Activated CD4-positive, alpha-beta T cell treated with anti-CD3 and anti-CD28 coated beads, Interleukin-10, Interleukin-2, amounts not matched to agents 100 ng/mL and 50 ng/mL, durations not matched to agents 16 hours and 8 hours (primary cell): ENCODE data around the gene CYTH4.

ENCODE experiments used
- DNase-seq: peaks from one replicate; pipeline ENCODE4 v3.0.0-alpha.2; 2020

Gene CYTH4

GRCh38 chr22:37353839-37354238, 71.5 kb downstream of the CYTH4 start:
- DNase-seq, result no peak

- no peak for DNase-seq
These were observed 72.0 kb downstream of the CYTH4 start for GRCh38 chr22:37354261-37354660.

DNA sequence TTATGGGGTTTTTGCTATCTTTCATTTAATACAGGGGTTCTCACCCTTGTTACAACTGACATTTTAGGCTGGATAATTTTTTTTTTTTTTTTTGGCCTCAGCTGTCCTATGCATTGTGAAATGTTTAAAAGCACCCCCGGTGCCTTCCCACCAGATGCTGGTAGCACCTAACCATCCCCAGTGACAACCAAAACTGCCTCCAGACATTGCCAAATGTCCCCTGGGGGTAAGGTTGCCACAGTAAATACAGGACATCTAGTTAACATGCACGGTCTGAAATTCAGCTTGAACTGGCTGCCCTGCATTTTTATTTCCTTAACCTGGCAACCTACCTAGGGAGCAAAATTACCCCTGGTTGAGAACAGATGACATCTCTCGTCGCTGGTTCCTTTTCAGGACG, 72.4 kb downstream of the CYTH4 start:
- DNase-seq, result no peak

DNA sequence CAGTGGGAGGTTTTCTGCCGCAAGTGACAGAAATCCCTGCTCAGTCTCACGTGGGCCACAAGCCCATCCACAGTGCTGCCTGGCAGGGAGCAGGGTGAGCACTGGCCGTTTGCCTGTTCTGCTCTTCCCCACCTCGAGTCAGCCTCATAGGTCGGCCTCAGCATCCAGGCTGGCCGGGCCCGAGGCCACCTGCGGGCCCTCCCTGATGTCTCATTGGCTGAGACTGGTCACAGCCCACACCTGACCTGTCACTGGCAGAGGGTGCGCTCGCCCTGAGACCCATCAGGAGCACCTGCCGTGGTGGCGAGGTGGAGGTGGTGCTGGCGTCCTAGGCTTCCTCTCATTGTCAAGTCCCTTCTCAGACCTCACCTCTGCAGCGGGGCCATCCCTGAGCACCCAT, 72.9 kb downstream of the CYTH4 start:
- no peak for DNase-seq

DNA sequence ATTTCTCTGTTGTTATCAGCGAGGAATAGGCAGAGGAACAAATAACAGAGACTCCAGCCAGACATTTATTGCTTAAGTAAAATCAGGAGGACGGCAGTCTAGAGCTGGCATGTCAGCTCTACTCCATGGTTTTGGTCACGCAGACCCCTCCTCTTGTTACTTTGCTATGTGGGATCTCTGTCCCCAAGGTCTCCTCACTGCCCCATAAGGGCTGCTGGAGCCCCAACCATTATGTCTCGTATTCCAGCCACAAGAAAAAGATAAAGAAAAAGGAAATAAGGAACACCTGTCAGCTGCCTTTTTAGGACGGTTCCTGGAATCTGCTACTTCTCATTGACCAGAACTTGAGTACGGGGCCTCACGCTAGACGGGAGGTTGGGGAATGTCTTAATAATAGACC, 74.6 kb downstream of the CYTH4 start:
- no peak for DNase-seq

DNA sequence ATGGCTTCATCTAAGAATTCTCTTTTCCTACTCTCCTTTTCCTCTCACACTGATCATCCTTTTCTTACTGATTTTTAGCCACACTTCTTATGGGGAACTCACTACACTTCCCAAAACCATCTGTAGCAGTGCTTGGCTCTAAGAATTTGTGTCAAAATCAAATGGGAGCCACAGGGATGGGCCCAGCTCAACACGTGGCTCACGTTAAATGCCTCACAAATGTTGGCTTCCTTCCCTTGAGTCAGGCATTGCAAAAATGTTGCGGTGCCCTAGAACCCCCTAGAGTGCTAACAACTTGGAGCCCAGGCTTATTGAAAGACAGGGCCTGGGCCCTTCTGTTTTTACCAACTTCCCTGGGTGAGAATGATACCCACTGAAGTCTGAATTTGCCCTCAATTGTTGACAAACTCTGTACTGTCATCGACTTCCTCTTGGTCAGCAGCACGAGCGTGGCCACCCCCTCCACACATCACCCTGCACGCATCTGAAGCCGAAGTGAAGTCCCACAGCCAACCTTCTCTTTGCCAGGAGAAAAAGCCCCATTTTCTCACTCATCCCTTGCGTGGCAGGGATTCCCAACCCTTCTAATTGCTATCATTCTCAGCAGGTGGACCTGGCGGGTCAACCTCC, 75.3 kb downstream of the CYTH4 start:
- DNase-seq, result no peak

GRCh38 chr22:37358386-37358785, 76.1 kb downstream of the CYTH4 start:
- no peak for DNase-seq

DNA sequence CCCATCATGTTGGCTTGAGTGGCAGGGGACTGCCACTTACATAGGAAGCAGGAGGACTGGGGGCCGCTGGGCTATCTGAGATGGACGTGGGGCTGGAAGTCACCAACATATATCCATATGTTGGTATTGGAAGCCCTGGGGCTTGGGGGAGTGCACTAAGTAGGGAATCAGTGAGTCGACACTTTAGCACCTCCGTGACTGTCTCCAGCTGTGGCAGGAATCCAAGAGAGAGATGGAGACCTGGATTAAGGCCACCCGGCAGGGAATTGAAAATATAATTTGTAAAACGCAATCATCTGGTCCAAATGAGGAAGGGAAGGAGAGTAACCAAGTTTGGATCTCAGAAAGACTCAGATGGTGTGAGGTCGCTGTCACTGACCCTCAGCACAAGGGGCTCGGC, 76.6 kb downstream of the CYTH4 start:
- DNase-seq, result no peak

- no peak for DNase-seq
These were observed 80.3 kb downstream of the CYTH4 start for GRCh38 chr22:37362621-37363020.

DNA sequence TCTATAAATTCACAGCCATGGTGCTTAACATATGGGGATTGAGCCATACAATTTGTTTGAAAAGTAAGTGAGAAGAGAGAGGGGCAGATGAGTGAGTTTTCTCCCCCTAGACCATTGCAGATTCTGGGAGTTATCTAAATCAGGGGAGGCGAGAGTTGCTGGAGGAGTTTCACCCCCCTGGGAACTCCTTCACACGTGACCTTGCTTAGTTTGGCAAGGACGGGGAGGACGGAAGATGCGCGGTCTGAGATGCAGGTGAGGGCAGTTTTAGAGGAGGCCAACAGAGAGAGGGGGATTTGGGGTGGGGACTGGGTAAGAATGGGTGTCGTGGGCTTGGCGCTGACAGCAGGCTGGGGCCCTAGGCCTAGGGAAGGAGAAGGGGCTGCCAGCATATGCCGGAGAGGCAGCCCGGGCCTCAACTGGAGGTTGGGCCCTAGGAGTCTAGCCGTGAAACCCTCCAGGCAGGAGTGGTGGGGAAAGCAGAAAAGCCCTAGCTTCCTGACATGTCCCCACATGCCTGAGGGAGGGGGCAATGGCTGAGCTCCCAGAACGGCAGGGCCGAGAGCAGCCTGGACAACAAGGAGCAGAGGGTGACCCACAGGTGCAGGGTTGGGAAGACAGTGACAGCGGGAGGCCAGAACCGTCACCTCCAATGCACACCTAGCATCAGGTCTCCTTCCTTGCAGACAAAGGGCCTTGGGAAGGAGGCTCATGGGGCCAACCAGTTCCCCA, 81.1 kb downstream of the CYTH4 start:
- no peak for DNase-seq
